ENCODE measurements around the gene FSD1. TPM values are rescaled to one million over a fixed set of nuclear protein-coding genes. Genes with fewer than 3 reads are reported as not detected.
"Not testable (repeated sequence)": the region's sequence is repeated elsewhere in the genome, so short reads cannot be mapped to it uniquely, and the experiment has no call there.

FSD1 gene
- total RNA-seq, 1 donor from 2014 or later, result not detected

- peaks cover 32 to 58% of the 10 kb centered on the region in 2 donors for H3K36me3 ChIP-seq
- no peak overlapping the region for H3K27ac ChIP-seq
- intact Hi-C loops (cut with DNase I), result loop anchor here (2.0 to 5.0 kb wide), 2 partner anchors 83 to 132 kb away; partner anchors contain the start of gene SH3GL1
- no peaks in the 10 kb centered on the region for H3K4me1 ChIP-seq
- H3K9me3 ChIP-seq, result no peaks in the 10 kb centered on the region
- no peak overlapping the region for H3K4me3 ChIP-seq
- TF ChIP-seq CTCF (IDR thresholded peaks at IDR 0.05), result no peak
- no peak for DNase-seq (ENCODE audit: low spot score in 2 of 2)
- H3K27me3 ChIP-seq, result no peaks in the 10 kb centered on the region
These were observed 35.5 kb upstream of the FSD1 start for GRCh38 chr19:4268816-4269430.

- Histone ChIP-seq H3K9me3 (no peaks in the 10 kb centered on the region), H3K27ac (no peak overlapping the region), H3K36me3 (peaks cover 13 to 37% of the 10 kb centered on the region in 2 donors), H3K4me1 (no peaks in the 10 kb centered on the region), H3K4me3 (no peak overlapping the region), H3K27me3 (no peaks in the 10 kb centered on the region)
- TF ChIP-seq CTCF (IDR thresholded peaks at IDR 0.05), result no peak
- intact Hi-C loops (cut with DNase I), result loop anchor here (2.0 kb wide), 1 partner anchor 32 kb away; the partner anchor contains the start of gene FSD1
- no peak for DNase-seq (ENCODE audit: low spot score in 2 of 2)
These were observed 31.5 kb upstream of the FSD1 start for GRCh38 chr19:4272894-4273293.

- H3K27ac ChIP-seq; intact Hi-C loops (cut with DNase I); DNase-seq (ENCODE audit: low spot score in 2 of 2); H3K9me3 ChIP-seq; H3K4me3 ChIP-seq; H3K4me1 ChIP-seq: not testable (repeated sequence)
- H3K27me3 ChIP-seq, result peaks cover 10% of the 10 kb centered on the region
- H3K36me3 ChIP-seq, result peaks cover under 1 to 24% of the 10 kb centered on the region in 2 donors
These were observed 30.1 kb upstream of the FSD1 start for GRCh38 chr19:4274321-4274686.

GRCh38 chr19:4277191-4277696, 27.2 kb upstream of the FSD1 start:
- H3K36me3 ChIP-seq, result no peaks in the 10 kb centered on the region
- peaks cover 22% of the 10 kb centered on the region for H3K27me3 ChIP-seq
- TF ChIP-seq CTCF (IDR thresholded peaks at IDR 0.05), result no peak
- H3K4me3 ChIP-seq, result no peak overlapping the region
- H3K4me1 ChIP-seq, result peaks cover 6 to 8% of the 10 kb centered on the region in 2 donors
- no peak for DNase-seq (ENCODE audit: low spot score in 2 of 2)
- H3K9me3 ChIP-seq, result no peaks in the 10 kb centered on the region
- H3K27ac ChIP-seq, result no peak overlapping the region
- intact Hi-C loops (cut with DNase I), result no loop called here

GRCh38 chr19:4278010-4278409, 26.4 kb upstream of the FSD1 start:
- TF ChIP-seq CTCF (IDR thresholded peaks at IDR 0.05), result no peak

GRCh38 chr19:4278419-4279266, 25.8 kb upstream of the FSD1 start, which contains the start of gene SHD:
Gene SHD (plus strand): TSS chr19:4279266. CDS start chr19:4280064, 798 bp downstream.
- intact Hi-C loops (cut with DNase I), result no loop called here
- peak within 1 kb of the TSS; percentile 33 to 44 for H3K4me3 ChIP-seq
- H3K27ac ChIP-seq, result no peak within 1 kb of the TSS
- no peak for DNase-seq (ENCODE audit: low spot score in 2 of 2)
- H3K9me3 ChIP-seq, result no peaks in the 10 kb centered on the region
- peaks cover 22% of the 10 kb centered on the region for H3K27me3 ChIP-seq
- TF ChIP-seq CTCF (IDR thresholded peaks at IDR 0.05), result no peak
- H3K4me1 ChIP-seq, result peaks cover 6 to 8% of the 10 kb centered on the region in 2 donors
- H3K36me3 ChIP-seq, result no peaks in the 10 kb centered on the region

More at GRCh38 chr19:4278010-4278409, 26.4 kb upstream of the FSD1 start:
- Histone ChIP-seq H3K27ac (no peak overlapping the region), H3K4me3 (no peak overlapping the region), H3K36me3 (no peaks in the 10 kb centered on the region), H3K4me1 (peaks cover 6 to 8% of the 10 kb centered on the region in 2 donors), H3K27me3 (peaks cover 22% of the 10 kb centered on the region), H3K9me3 (no peaks in the 10 kb centered on the region)
- intact Hi-C loops (cut with DNase I), result no loop called here
- DNase-seq (ENCODE audit: low spot score in 2 of 2), result no peak

Data from ascending aorta (tissue), 2 donors.